Adrenal gland (tissue), 12 donors: ENCODE results near the gene AK3. TPM values are rescaled to one million over a fixed set of nuclear protein-coding genes. Genes with fewer than 3 reads are reported as not detected.

Experiments used
- DNase-seq, 7 donors: peaks; one replicate each; pipeline ENCODE4 v3.0.0-alpha.2; 2019 to 2020
- H3K27ac ChIP-seq, 5 donors: fragments of 200-600 bp; sonication (generic) in 4 of 5; 1 replicate in 3 of 5; 2 replicates in 2 of 5; pipeline versions ENCODE4 v1.5.1 to v1.8.0; 2016 to 2020; ENCODE audit warnings: mild to moderate bottlenecking in 1 of 5
- H3K27me3 ChIP-seq: fragments of 200-600 bp; 2 replicates; pipeline ENCODE4 v1.8.0; 2021
- H3K36me3 ChIP-seq, 2 donors: fragments of 200-600 bp; replicated peaks in 1 of 2; 1 replicate in 1 of 2; 2 replicates in 1 of 2; pipeline versions ENCODE4 v1.5.1 to v1.8.0; 2018 to 2022
- H3K4me1 ChIP-seq, 2 donors: fragments of 200-600 bp; replicated peaks in 1 of 2; 1 replicate in 1 of 2; 2 replicates in 1 of 2; pipeline versions ENCODE4 v1.5.1 to v1.8.0; 2018 to 2021
- H3K4me3 ChIP-seq, 4 donors: fragments of 200-600 bp; sonication (generic) in 3 of 4; one replicate each; pipeline ENCODE4 v1.5.1; 2016 to 2018
- H3K9me3 ChIP-seq, 3 donors: fragments of 200-600 bp; sonication (generic) in 1 of 3; replicated peaks in 1 of 3; 1 replicate in 2 of 3; 2 replicates in 1 of 3; pipeline versions ENCODE4 v1.5.1 to v1.8.0; 2016 to 2021
- POLR2A ChIP-seq, 2 donors: fragments of 450-650 bp; IDR thresholded peaks; one replicate each; pipeline ENCODE4 v1.6.1; 2017; ENCODE audit warnings: antibody characterized with exemption in 2 of 2, mild to moderate bottlenecking in 2 of 2, moderate library complexity in 1 of 2
- WGBS, 4 donors: extraction: QIAGEN DNeasy Blood & Tissue Kit in 2 of 4; methylation state at CpG; one replicate each; pipeline versions ENCODE4 v1.1.5 to v1.1.7; 2013 to 2017; 5-methylcytosine and 5-hydroxymethylcytosine counted together
- intact Hi-C, 2 donors: fragments of 100-400 bp; cut with DNase I; formaldehyde crosslinking; loops; one replicate each; pipeline versions ENCODE4 v1.14.1 to v1.15.0; 2022 to 2023
- polyA plus RNA-seq, 3 donors: library from polyadenylated mRNA; stranded (reverse); fragments of 200-250 nt in 2 of 3; fragments of 350-450 nt in 1 of 3; fragmentation: Illumina TruSeq in 1 of 3; extraction: RNeasy Lipid Tissue Mini Kit (QIAGEN cat#74804) in 1 of 3; gene quantifications; one replicate each; pipeline ENCODE4 v1.2.3, GENCODE V29; 2013 to 2014
- total RNA-seq, 9 donors: library from RNA; depleted of rRNA in 4 of 9; stranded (reverse); fragments of >200 nt in 4 of 9; fragments of 120-200 nt in 1 of 9; fragmentation: NEBNext Ultra II Directional in 1 of 9; extraction: Animal tissue kit (Norgen Biotek cat#: 25700) in 1 of 9; gene quantifications; one replicate each; pipeline versions ENCODE4 v1.1.0 to v1.2.4, GENCODE V29; 2013 to 2023
- TF ChIP-seq, protein P1 (sequence below), 6 experiments: fragments of 450-650 bp in 4 of 6; fragments of 200-600 bp in 2 of 6; sonication (generic) in 1 of 6; IDR thresholded peaks; 1 replicate in 5 of 6; 2 replicates in 1 of 6; pipeline versions ENCODE4 v1.5.1 to v1.8.0; 2016 to 2021; ENCODE audit warnings: antibody characterized with exemption in 6 of 6, mild to moderate bottlenecking in 2 of 6, moderate library complexity in 1 of 6
- donor health status: healthy with polysubstance abuse.
- donor health status: Bipolar disorder and iron deficiency.
- donor health status: DM: yes; HTN: yes; CAD: no.
- donor health status: DM: no; HTN: no; CAD: no.
- donor health status: DM: no; HTN: no; CAD: no.
- donor health status: DM: yes; HTN: yes; CAD: no.

Gene AK3
- total and polyA plus RNA-seq, 12 donors = 31.6 to 237 (median 113) TPM

DNA sequence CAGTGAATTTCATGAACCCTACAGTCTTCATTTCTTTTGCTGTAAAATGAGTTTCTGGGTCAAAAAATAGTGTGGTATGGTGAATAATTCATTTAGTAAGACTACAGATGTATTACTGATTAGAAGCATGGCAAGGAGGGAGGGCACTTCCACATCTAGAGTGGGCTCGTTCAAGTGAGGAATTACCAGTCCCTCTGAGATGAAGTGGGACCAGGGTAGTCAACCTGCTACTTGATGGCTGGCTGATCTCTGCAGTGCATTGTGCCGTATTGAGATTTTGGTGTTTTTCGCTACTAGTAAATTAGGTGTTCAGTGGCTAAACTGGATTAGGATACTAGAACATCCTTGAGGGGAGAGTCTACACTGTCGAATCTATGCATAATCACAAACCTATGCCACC is 50.9 kb downstream of the AK3 start:
- Histone ChIP-seq H3K4me1 (peaks cover 14 to 31% of the 10 kb centered on the region in 2 donors), H3K36me3 (peaks cover 0 to 18% of the 10 kb centered on the region in 2 donors), H3K27ac (peak overlapping the region in 1 of 5 donors; percentile 22), H3K9me3 (no peaks in the 10 kb centered on the region), H3K4me3 (no peak overlapping the region), H3K27me3 (no peaks in the 10 kb centered on the region)
- no peak for DNase-seq
- TF ChIP-seq, protein P1, sequence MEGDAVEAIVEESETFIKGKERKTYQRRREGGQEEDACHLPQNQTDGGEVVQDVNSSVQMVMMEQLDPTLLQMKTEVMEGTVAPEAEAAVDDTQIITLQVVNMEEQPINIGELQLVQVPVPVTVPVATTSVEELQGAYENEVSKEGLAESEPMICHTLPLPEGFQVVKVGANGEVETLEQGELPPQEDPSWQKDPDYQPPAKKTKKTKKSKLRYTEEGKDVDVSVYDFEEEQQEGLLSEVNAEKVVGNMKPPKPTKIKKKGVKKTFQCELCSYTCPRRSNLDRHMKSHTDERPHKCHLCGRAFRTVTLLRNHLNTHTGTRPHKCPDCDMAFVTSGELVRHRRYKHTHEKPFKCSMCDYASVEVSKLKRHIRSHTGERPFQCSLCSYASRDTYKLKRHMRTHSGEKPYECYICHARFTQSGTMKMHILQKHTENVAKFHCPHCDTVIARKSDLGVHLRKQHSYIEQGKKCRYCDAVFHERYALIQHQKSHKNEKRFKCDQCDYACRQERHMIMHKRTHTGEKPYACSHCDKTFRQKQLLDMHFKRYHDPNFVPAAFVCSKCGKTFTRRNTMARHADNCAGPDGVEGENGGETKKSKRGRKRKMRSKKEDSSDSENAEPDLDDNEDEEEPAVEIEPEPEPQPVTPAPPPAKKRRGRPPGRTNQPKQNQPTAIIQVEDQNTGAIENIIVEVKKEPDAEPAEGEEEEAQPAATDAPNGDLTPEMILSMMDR (IDR thresholded peaks at IDR 0.05) = no peak
- no peak for TF ChIP-seq POLR2A (IDR thresholded peaks at IDR 0.05)
- WGBS, 4 donors = 81 to 100% (median 94%) methylated on average over 4 of the region's 4 CpGs
- intact Hi-C loops = no loop called here

DNA sequence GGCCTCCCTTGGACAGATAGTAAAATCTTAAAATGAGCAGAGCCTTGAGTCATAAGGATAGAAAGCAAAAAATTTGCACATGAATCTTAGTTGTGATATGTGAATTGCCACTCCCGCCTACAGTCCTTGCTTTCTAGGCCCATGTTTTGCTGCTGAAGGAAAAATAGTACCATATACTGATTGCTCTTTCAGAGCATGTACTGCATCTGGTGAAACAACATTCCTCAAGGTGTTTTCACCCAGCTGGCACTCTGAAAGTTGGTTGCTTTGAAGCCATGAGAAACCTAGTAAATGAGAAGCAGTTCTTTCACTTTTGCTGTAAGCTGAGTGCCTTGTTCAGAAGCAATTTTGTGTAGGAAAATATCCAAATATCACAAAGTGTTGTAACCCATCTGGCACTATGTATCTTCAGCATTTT is 51.3 kb downstream of the AK3 start:
- intact Hi-C loops = no loop called here
- TF ChIP-seq, protein P1 (IDR thresholded peaks at IDR 0.05) = no peak
- no peak for TF ChIP-seq POLR2A (IDR thresholded peaks at IDR 0.05)
- peak overlapping the region in 1 of 5 donors; percentile 22 for H3K27ac ChIP-seq
- no peaks in the 10 kb centered on the region for H3K27me3 ChIP-seq
- no peak for DNase-seq
- no peaks in the 10 kb centered on the region for H3K9me3 ChIP-seq
- peaks cover 0 to 18% of the 10 kb centered on the region in 2 donors for H3K36me3 ChIP-seq
- WGBS, 4 donors = 73 to 85% (median 75%) methylated on average over 1 of the region's 1 CpG
- H3K4me1 ChIP-seq = peaks cover 14 to 31% of the 10 kb centered on the region in 2 donors
- H3K4me3 ChIP-seq = no peak overlapping the region

DNA sequence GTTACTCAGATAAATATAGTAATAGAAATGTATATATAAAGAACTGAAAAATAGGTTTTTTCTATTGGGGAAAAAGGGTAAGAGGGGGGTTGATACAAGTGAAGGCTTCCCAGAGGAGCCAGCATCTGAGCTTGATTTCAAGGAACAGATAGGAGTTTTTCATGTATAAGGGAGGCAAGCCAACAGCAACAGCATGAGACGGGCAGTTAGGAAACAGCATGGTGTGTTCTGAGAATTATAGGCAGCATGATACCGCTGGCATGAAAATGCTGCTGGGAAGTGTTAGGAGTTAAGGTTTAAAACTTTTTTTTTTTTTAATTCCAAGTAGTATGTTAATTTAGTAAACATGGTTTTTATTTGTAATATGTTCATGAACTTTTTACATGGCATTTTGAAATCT is 52.0 kb downstream of the AK3 start:
- Histone ChIP-seq H3K4me1 (peaks cover 14 to 34% of the 10 kb centered on the region in 2 donors), H3K9me3 (no peaks in the 10 kb centered on the region), H3K27ac (no peak overlapping the region), H3K27me3 (no peaks in the 10 kb centered on the region), H3K36me3 (peaks cover 0 to 18% of the 10 kb centered on the region in 2 donors), H3K4me3 (no peak overlapping the region)
- no peak for TF ChIP-seq POLR2A (IDR thresholded peaks at IDR 0.05)
- TF ChIP-seq, protein P1 (IDR thresholded peaks at IDR 0.05) = no peak
- intact Hi-C loops = no loop called here
- 41 to 83% (median 75%) methylated on average over 2 of the region's 2 CpGs for WGBS, 4 donors
- DNase-seq = no peak

DNA sequence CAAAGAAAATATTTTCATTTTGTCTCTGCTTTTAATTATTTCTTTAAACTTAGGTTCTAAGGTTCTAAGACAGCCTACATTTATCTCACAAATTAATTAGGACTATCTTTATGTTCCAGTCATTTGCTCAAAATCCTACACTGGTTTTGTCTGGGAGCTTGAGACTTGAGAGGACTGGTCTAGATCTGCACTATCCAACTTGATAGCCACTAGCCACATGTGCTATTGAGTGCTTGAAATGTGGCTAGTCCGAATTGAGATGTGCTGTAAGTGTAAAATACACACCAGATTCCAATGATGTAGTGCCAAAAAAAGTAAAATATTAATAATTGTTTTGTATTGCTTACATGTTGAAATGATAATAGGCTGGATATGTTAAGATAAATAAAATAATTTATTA is 54.4 kb downstream of the AK3 start:
- TF ChIP-seq, protein P1 (IDR thresholded peaks at IDR 0.05) = no peak
- no peak for TF ChIP-seq POLR2A (IDR thresholded peaks at IDR 0.05)
- H3K4me3 ChIP-seq = no peak overlapping the region
- no peaks in the 10 kb centered on the region for H3K9me3 ChIP-seq
- H3K27me3 ChIP-seq = no peaks in the 10 kb centered on the region
- DNase-seq = no peak
- WGBS, 4 donors = 57 to 76% (median 75%) methylated on average over 1 of the region's 1 CpG
- H3K36me3 ChIP-seq = peaks cover 0 to 15% of the 10 kb centered on the region in 2 donors
- H3K27ac ChIP-seq = peak overlapping the region in 3 of 5 donors; percentile 1 to 54 (median 7)
- intact Hi-C loops = no loop called here
- H3K4me1 ChIP-seq = peaks cover 16 to 43% of the 10 kb centered on the region in 2 donors
